COLO829 (cell line): ENCODE measurements around the gene RAB12.
"Not testable (repeated sequence)": the region's sequence is repeated elsewhere in the genome, so short reads cannot be mapped to it uniquely, and the experiment has no call there.

Source experiments
- DNase-seq: peaks from one replicate; pipeline ENCODE4 v3.0.0; 2012; ENCODE audit warnings: low spot score

The RAB12 gene

GRCh38 chr18:8611916-8612576 lies 2.8 kb downstream of the RAB12 start:
- no peak for DNase-seq

- no peak for DNase-seq
Observed at GRCh38 chr18:8614875-8615274, 5.6 kb downstream of the RAB12 start.

GRCh38 chr18:8615397-8616027 lies 6.3 kb downstream of the RAB12 start:
- peak; percentile 12 for DNase-seq

- DNase-seq: no peak
Observed at GRCh38 chr18:8616028-8616401, 6.8 kb downstream of the RAB12 start.

GRCh38 chr18:8617907-8618306 lies 8.7 kb downstream of the RAB12 start:
- DNase-seq: no peak

- DNase-seq: no peak
Observed at GRCh38 chr18:8619041-8619440, 9.8 kb downstream of the RAB12 start.

- no peak for DNase-seq
Observed at GRCh38 chr18:8619835-8620577, 10.8 kb downstream of the RAB12 start.

- DNase-seq: no peak
Observed at GRCh38 chr18:8620845-8621244, 11.6 kb downstream of the RAB12 start.

GRCh38 chr18:8622625-8623024 lies 13.4 kb downstream of the RAB12 start:
- not testable (repeated sequence) for DNase-seq

GRCh38 chr18:8623549-8624106 lies 14.4 kb downstream of the RAB12 start:
- no peak for DNase-seq

GRCh38 chr18:8625461-8626092 lies 16.3 kb downstream of the RAB12 start:
- no peak for DNase-seq

GRCh38 chr18:8626414-8627106 lies 17.3 kb downstream of the RAB12 start:
- DNase-seq: no peak

GRCh38 chr18:8627107-8627472 lies 17.9 kb downstream of the RAB12 start:
- no peak for DNase-seq

GRCh38 chr18:8627540-8627939 lies 18.3 kb downstream of the RAB12 start:
- no peak for DNase-seq

- DNase-seq: no peak
Observed at GRCh38 chr18:8629602-8630001, 20.4 kb downstream of the RAB12 start.

GRCh38 chr18:8630546-8630945 lies 21.3 kb downstream of the RAB12 start:
- no peak for DNase-seq

- DNase-seq: no peak
Observed at GRCh38 chr18:8631265-8631664, 22.0 kb downstream of the RAB12 start.

- DNase-seq: no peak
Observed at GRCh38 chr18:8632386-8632785, 23.1 kb downstream of the RAB12 start.

- DNase-seq: no peak
Observed at GRCh38 chr18:8634508-8634907, 25.3 kb downstream of the RAB12 start.

GRCh38 chr18:8635087-8635486 lies 25.9 kb downstream of the RAB12 start:
- DNase-seq: no peak

- DNase-seq: no peak
Observed at GRCh38 chr18:8639762-8640161, 30.5 kb downstream of the RAB12 start.

- no peak for DNase-seq
Observed at GRCh38 chr18:8643326-8643878, 34.2 kb downstream of the RAB12 start.
